ENCODE data around the gene EXOC6B. TPM values are rescaled to one million over a fixed set of nuclear protein-coding genes. Genes with fewer than 3 reads are reported as not detected.

Gene EXOC6B
- total RNA-seq, 3 donors from 2014 or later, result 32.2 to 49.2 (median 37.0) TPM

- Histone ChIP-seq H3K4me3 (no peak overlapping the region), H3K36me3 (no peaks in the 10 kb centered on the region), H3K4me1 (no peaks in the 10 kb centered on the region), H3K9me3 (no peaks in the 10 kb centered on the region), H3K27me3 (no peaks in the 10 kb centered on the region), H3K27ac (no peak overlapping the region)
- no peak for TF ChIP-seq CTCF (IDR thresholded peaks at IDR 0.05)
- no peak for TF ChIP-seq POLR2A (IDR thresholded peaks at IDR 0.05)
- TF ChIP-seq POLR2AphosphoS5 (IDR thresholded peaks at IDR 0.05), result no peak
- DNase-seq (ENCODE audit: low spot score in 2 of 2), result no peak
- intact Hi-C loops (cut with DNase I; ENCODE audit: low total_unique reads), result no loop called here
Observed at GRCh38 chr2:72713857-72714256, 112.0 kb downstream of the EXOC6B start.

- TF ChIP-seq CTCF (IDR thresholded peaks at IDR 0.05) (no peak), POLR2A (IDR thresholded peaks at IDR 0.05) (no peak), POLR2AphosphoS5 (IDR thresholded peaks at IDR 0.05) (no peak)
- no peak overlapping the region for H3K27ac ChIP-seq
- no peak for DNase-seq (ENCODE audit: low spot score in 2 of 2)
- intact Hi-C loops (cut with DNase I; ENCODE audit: low total_unique reads), result no loop called here
- no peaks in the 10 kb centered on the region for H3K27me3 ChIP-seq
- H3K9me3 ChIP-seq, result no peaks in the 10 kb centered on the region
- no peaks in the 10 kb centered on the region for H3K4me1 ChIP-seq
- no peaks in the 10 kb centered on the region for H3K36me3 ChIP-seq
- no peak overlapping the region for H3K4me3 ChIP-seq
Observed at GRCh38 chr2:72712977-72713376, 112.9 kb downstream of the EXOC6B start.

- intact Hi-C loops (cut with DNase I; ENCODE audit: low total_unique reads), result no loop called here
- TF ChIP-seq CTCF (IDR thresholded peaks at IDR 0.05) (no peak), POLR2A (IDR thresholded peaks at IDR 0.05) (no peak), POLR2AphosphoS5 (IDR thresholded peaks at IDR 0.05) (no peak)
Observed at GRCh38 chr2:72712304-72712703, 113.5 kb downstream of the EXOC6B start.

GRCh38 chr2:72710418-72711152, 115.2 kb downstream of the EXOC6B start:
- H3K4me3 ChIP-seq, result no peak overlapping the region
- DNase-seq (ENCODE audit: low spot score in 2 of 2), result no peak
- TF ChIP-seq POLR2AphosphoS5 (IDR thresholded peaks at IDR 0.05), result no peak
- no peak for TF ChIP-seq POLR2A (IDR thresholded peaks at IDR 0.05)
- TF ChIP-seq CTCF (IDR thresholded peaks at IDR 0.05), result no peak
- intact Hi-C loops (cut with DNase I; ENCODE audit: low total_unique reads), result no loop called here
- no peaks in the 10 kb centered on the region for H3K4me1 ChIP-seq
- no peaks in the 10 kb centered on the region for H3K27me3 ChIP-seq
- H3K9me3 ChIP-seq, result no peaks in the 10 kb centered on the region
- H3K36me3 ChIP-seq, result no peaks in the 10 kb centered on the region
- no peak overlapping the region for H3K27ac ChIP-seq

More at GRCh38 chr2:72712304-72712703, 113.5 kb downstream of the EXOC6B start:
- Histone ChIP-seq H3K27me3 (no peaks in the 10 kb centered on the region), H3K36me3 (no peaks in the 10 kb centered on the region), H3K4me3 (no peak overlapping the region), H3K27ac (no peak overlapping the region), H3K4me1 (no peaks in the 10 kb centered on the region), H3K9me3 (no peaks in the 10 kb centered on the region)
- no peak for DNase-seq (ENCODE audit: low spot score in 2 of 2)

- no peak overlapping the region for H3K4me3 ChIP-seq
- intact Hi-C loops (cut with DNase I; ENCODE audit: low total_unique reads), result loop anchor here (5.0 kb wide), 1 partner anchor 49 kb away; no protein-coding TSS in a partner anchor
- DNase-seq (ENCODE audit: low spot score in 2 of 2), result no peak
- no peaks in the 10 kb centered on the region for H3K27me3 ChIP-seq
- no peak overlapping the region for H3K27ac ChIP-seq
- H3K4me1 ChIP-seq, result no peaks in the 10 kb centered on the region
- no peaks in the 10 kb centered on the region for H3K36me3 ChIP-seq
- TF ChIP-seq POLR2A (IDR thresholded peaks at IDR 0.05), result no peak
- TF ChIP-seq CTCF (IDR thresholded peaks at IDR 0.05), result no peak
- no peak for TF ChIP-seq POLR2AphosphoS5 (IDR thresholded peaks at IDR 0.05)
- no peaks in the 10 kb centered on the region for H3K9me3 ChIP-seq
Observed at GRCh38 chr2:72708236-72708635, 117.6 kb downstream of the EXOC6B start.
